SIG-M5 (cell line): ENCODE results near the gene TBC1D2B.

Experiments
- DNase-seq: peaks from one replicate; lab custom pipeline; 2025; lab: John Stamatoyannopoulos, UW

TBC1D2B gene

GRCh38 chr15:78054966-78055365 is 22.5 kb downstream of the TBC1D2B start:
- DNase-seq, result no peak

GRCh38 chr15:78054518-78054917 is 23.0 kb downstream of the TBC1D2B start:
- no peak for DNase-seq

DNA sequence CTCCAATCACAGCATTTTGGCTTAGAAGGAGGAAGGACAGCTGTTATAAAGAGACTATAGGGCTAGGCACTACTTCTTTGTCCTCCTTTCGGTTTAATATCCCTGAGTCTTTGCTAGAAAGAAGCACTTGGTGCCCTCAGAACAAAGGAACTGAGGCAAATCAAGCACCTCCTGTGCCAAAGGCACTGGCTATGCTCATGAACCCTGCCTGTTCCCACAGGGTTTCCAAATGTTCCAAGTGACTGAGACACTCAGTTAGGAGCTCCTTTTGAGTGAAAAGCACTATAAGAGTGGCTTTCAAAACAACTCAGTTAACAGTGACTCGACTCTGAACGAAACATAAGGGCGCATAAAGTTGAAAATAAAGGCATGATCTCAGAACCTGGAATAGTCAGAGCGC is 25.0 kb downstream of the TBC1D2B start:
- no peak for DNase-seq

DNA sequence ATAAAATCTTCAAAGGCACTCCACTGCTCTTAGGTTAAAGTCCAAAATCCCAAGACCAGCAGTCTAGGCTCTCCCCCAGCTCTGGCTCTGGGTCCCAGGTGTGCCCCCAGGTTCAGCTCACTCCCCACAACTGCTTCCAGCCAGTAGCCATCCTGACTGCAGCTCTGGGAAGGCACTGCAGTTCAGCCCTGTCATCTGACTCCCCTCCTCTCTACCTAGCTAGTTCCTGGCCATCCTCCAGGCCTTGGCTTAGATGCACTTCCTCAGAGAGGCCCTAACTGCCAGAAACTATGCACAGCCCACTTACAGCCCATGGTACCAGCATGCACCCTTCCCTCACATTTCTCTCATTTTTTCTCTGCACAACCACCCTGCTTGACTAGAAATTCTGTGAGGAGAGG is 25.5 kb downstream of the TBC1D2B start:
- no peak for DNase-seq

DNA sequence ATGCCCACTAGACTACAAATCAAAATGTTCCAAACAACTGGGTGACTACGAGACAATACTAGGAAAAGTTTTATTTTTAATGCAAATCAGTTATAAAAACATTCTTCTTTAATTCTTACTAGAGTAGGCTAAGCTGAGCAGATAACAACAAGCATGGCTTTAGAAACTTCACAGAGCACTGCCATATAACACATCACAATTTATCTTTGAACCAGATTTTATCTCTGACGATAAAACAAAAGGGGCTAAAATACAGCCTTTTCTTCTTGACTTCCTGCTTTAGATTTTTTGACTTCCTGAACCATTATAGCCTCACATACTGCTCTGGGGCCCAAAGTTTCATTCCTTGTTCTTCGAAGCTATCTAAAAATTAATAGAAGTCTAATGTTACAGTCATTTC is 25.9 kb downstream of the TBC1D2B start:
- DNase-seq, result no peak

DNA sequence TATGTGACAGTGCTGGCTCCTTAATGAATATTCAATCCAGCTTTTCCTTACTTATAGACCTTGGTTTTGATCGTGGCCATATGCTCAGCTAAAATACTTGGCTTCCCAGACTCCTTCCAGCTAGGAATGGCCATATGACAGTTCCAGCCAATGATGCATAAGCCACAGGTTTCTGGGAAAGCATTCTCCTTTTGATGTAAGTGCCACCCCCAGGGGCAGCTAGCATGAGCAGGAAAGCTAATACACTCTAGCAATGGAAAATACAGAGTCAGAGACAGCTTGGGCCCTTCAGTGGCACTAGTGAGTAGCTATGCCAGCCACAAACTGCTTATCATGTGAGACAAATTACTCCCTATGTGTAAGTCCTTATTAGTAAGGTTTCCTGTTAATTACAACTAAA is 26.7 kb downstream of the TBC1D2B start:
- DNase-seq, result no peak

DNA sequence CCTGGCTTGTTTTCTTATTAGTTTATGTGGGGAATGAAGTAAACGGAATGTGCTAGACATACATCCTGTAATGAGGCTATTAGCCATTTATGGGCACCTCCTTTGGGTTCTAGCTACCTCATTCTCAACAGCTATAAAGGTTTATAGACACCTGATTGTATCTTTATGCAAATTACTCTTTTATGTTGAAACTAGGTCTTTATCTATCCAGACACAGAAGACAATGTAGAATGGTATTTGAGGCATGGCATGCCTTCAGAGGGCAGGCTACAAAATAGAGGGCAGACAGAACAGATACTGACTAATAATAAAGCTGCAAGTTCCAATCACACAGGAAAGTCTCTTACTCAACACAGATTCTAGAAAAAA is 27.1 kb downstream of the TBC1D2B start:
- no peak for DNase-seq

- no peak for DNase-seq
These were observed 27.6 kb downstream of the TBC1D2B start for GRCh38 chr15:78049691-78050440.

- no peak for DNase-seq
These were observed 28.9 kb downstream of the TBC1D2B start for GRCh38 chr15:78048628-78048920.

- no peak for DNase-seq
These were observed 29.5 kb downstream of the TBC1D2B start for GRCh38 chr15:78047761-78048627.

GRCh38 chr15:78046796-78047341 is 30.6 kb downstream of the TBC1D2B start:
- DNase-seq, result no peak

DNA sequence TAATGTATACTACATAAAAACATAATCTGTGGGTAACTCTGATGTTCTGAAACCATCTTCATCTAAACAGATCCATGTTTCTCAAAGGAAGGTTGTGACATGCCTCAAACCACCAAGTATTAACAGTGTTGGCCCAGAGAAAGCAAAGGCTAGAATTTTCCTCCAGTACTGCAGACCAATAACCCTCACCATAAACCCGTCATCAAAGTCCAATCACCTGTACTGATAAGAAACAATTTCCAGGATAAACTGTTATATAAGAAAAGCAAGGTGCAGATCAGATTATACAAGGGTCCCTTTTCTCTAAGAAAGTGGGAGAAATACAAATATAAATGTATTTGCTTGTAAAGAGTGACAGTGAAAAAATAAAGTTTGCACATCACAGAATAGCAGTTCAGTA is 32.3 kb downstream of the TBC1D2B start:
- DNase-seq, result no peak

DNA sequence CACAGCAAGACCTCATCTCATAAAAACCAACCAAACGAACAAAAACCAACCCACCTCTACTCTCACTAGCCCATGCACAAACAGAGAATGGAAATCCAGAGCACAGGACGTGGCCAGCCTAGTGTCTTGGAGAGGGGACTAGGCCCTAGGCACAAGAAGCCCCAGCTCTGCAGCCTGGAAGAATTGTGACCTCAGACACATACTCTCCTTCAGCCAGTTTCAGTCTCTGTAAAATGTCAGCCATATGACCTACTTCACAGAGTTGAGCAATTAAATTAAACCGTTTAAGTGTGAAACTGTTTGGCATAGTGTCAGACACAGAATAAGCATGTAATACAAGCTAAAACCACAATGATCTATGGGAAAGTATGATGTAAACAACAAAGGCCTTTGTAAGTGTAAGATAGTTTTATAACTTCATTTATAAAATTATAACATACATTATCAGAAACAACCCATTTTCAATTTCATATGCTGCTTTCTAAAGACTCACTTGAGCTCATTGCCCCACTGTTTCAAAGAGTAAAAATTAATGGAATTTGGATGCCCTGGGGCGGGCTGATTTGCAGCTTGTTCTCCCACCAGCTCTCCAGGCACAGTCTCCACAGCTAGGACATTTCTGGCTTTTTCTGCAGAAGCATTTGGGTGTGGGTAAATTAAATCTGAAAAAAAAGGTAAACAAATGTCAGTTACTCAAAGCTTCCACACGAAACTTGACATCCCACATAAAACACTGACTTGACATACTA is 32.9 kb downstream of the TBC1D2B start:
- DNase-seq, result no peak

- no peak for DNase-seq
These were observed 35.6 kb downstream of the TBC1D2B start for GRCh38 chr15:78041946-78042345.

GRCh38 chr15:78040653-78041244 is 36.8 kb downstream of the TBC1D2B start:
- DNase-seq, result no peak

DNA sequence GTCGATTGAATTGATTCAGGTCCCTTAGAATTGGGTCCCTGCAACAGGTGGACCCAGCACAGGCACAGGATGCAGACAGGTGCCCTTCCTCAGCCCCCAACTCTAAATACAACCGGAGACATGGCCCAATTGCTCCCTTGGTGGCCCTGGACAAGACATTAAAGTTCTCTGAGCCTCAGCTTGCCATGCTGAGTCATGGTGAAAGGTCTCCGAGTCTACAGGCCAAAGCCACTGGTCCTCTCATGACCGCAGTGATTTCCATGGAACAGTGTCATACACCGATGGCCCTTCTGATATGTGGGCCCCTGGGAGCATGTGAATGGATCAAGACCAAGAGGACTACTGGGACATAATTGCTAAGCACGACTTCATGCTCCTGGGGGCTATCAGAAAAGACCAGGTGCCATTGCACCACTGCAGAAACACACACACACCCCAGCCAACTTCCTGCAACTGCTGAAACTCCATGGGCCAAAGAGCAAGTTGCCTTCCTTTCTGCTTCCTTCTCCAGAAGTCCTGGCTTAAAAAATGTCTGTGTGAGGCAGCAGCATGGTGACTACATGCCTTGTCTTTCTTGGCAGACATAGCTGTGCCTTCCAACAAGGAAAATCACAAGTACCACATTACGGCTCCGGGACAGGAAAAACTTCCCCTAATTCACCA is 38.8 kb downstream of the TBC1D2B start:
- no peak for DNase-seq

- DNase-seq, result no peak
These were observed 39.7 kb downstream of the TBC1D2B start for GRCh38 chr15:78037779-78038305.

DNA sequence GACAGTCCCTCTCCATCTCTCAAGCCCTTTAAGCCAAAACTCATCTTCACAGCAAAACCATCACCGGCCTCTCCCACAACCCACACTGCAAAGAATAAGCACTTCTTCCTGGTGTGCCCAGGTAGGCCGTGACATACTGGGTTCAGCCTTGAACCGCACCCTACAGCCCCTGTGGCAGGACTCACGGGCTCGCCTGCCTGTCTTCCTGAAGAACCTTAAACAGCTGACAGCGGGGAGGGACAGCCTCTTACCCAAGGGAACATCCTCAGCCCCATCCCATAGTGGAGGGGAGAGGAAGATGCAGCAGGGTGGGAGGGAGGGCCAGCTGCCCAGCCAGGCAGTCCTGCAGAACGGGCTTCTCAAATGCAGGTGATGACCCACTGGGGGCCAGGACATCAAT is 40.2 kb downstream of the TBC1D2B start:
- DNase-seq, result no peak

DNA sequence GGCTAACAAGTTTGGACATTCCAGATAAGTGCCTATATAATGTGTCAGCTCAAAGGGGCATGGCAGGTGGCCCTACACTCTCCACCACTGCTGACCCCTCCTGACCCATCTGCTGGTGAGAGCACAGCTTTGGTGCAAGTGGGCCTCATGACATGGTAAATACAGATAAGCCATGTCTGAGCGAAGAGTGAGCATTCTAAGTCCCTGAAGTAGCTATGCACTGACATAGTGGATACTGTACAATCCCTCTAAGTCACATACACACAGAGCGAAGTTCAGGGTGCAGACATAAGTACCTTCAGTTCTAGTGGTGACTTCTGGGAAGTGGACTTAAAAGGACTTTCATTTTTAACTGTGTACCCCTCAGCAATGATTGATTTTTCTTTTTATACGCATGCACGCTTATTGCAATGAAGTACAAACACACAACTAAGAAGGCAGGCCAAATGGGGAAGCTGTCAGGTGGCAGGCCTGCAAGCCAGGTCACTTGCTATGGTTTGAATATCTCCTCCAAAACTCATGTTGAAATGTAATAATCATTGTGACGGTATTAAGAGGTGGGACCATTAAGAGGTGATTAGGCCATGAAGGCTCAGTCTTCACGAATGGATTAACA is 41.5 kb downstream of the TBC1D2B start:
- no peak for DNase-seq

DNA sequence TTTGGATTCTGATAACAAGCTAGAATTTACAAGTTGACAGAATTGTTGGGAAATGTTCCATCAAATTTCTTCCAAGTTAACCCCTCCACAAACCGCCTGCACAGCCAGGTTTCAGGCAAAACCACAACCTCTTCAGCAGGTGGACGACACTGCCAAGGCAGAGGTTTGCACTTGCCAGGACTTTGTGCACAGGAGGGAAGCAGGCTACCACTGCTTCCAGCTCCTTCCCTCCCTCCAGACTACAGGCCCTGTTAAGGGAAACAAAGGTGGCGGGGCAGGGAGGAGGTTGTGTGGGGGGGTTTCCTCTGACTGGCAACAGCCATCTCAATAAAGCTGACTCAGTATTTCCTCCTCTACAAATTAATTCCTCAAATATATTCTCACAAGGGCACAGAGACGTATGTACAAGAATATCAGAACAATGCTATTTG is 42.2 kb downstream of the TBC1D2B start:
- DNase-seq, result no peak
